ENCODE results near the gene LUC7L3.
"Not testable (repeated sequence)": the region's sequence is repeated elsewhere in the genome, so short reads cannot be mapped to it uniquely, and the experiment has no call there.

Gene LUC7L3

DNA sequence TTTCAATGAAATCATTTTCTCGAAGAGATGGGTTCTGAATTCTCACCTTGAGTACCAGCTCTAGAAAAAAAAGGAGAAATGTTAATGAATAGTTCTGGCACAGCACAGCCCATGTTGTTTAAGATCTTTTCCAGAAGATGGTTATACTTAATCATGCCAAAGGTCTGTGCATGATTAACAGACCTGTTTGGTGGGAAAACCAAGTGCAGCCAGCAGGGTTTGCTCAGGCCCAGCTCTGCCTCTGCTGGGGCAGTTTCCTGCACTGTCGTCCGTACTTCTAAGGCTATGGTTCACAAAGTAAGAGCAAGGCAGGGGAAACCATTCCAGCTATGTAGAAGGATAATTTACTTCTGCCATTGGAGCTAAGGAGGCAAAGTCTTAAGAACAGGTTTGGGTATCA is 22.3 kb upstream of the LUC7L3 start:
- Histone ChIP-seq H3K27me3 (ENCODE audit: low read depth, low read length) (no peaks in the 10 kb centered on the region), H3K27ac (ENCODE audit: low read length) (no peak overlapping the region), H3K4me1 (ENCODE audit: control insufficient read depth in 1 of 2, insufficient read depth in 2 of 2, low read length in 2 of 2) (peaks cover 9 to 24% of the 10 kb centered on the region in 2 donors), H3K9me3 (ENCODE audit: control insufficient read depth in 1 of 2, low read length in 2 of 2) (no peaks in the 10 kb centered on the region), H3K36me3 (ENCODE audit: control insufficient read depth in 1 of 2, insufficient read depth in 2 of 2, low read length in 2 of 2) (peaks cover 39 to 51% of the 10 kb centered on the region in 2 donors), H3K4me3 (ENCODE audit: low read depth in 1 of 2, low read length in 2 of 2) (no peak overlapping the region)

DNA sequence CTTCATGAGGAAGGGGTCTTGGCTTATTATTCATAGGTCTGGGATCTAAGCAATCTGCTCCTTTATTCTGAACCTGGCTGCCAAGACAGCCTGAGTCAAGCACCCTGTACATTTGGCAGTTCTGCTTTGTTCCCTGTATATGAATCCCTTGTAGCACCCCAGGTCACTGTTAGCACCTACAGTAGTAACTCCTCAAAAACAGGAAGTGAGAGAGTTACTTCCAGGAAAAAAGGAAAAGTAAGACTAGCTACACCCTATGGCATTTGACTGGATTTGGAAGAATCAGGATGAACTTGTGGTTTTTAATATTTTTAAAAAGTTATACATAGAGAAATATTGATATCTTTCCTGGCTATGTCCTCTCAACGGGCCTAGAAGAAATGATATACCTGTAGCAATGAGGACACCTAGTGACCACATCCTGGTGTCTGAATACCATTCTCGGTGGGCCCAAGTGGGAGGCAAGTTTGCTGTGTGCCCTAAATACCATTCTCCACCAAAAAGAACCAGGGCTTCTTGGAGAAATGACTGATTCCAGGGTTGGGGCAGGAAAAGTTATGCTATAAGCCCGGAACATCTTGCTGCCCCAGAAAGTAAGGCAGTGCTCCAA is 21.6 kb upstream of the LUC7L3 start:
- Histone ChIP-seq H3K9me3 (ENCODE audit: control insufficient read depth in 1 of 2, low read length in 2 of 2) (no peaks in the 10 kb centered on the region), H3K27me3 (ENCODE audit: low read depth, low read length) (no peaks in the 10 kb centered on the region), H3K27ac (ENCODE audit: low read length) (no peak overlapping the region), H3K4me3 (ENCODE audit: low read depth in 1 of 2, low read length in 2 of 2) (no peak overlapping the region), H3K36me3 (ENCODE audit: control insufficient read depth in 1 of 2, insufficient read depth in 2 of 2, low read length in 2 of 2) (peaks cover 39 to 51% of the 10 kb centered on the region in 2 donors), H3K4me1 (ENCODE audit: control insufficient read depth in 1 of 2, insufficient read depth in 2 of 2, low read length in 2 of 2) (peaks cover 2 to 17% of the 10 kb centered on the region in 2 donors)

DNA sequence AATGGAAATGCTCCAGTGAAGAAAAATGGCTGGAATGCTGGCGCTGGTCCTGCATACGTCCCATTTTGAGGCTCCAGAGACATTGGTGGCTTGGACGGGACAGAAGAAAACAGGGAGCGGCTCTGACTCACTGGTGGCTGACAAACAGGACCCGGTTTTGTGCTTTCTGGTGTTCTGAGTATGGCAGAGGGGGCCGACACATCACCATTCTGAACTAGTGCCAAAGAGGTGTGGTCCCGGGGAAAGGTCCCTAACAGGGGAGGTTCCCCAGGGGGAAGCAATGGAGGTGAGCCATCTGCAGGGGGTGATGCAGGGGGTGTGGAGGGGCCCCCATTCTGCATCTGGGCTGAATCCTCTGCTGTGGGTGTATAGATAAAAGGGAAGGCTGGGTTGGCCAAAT is 20.0 kb upstream of the LUC7L3 start:
- no peak overlapping the region for H3K4me3 ChIP-seq (ENCODE audit: low read depth in 1 of 2, low read length in 2 of 2)
- H3K36me3 ChIP-seq (ENCODE audit: control insufficient read depth in 1 of 2, insufficient read depth in 2 of 2, low read length in 2 of 2), result peaks cover 35 to 51% of the 10 kb centered on the region in 2 donors
- H3K9me3 ChIP-seq (ENCODE audit: control insufficient read depth in 1 of 2, low read length in 2 of 2), result no peaks in the 10 kb centered on the region
- no peak overlapping the region for H3K27ac ChIP-seq (ENCODE audit: low read length)
- peaks cover 3 to 21% of the 10 kb centered on the region in 2 donors for H3K4me1 ChIP-seq (ENCODE audit: control insufficient read depth in 1 of 2, insufficient read depth in 2 of 2, low read length in 2 of 2)
- H3K27me3 ChIP-seq (ENCODE audit: low read depth, low read length), result no peaks in the 10 kb centered on the region

DNA sequence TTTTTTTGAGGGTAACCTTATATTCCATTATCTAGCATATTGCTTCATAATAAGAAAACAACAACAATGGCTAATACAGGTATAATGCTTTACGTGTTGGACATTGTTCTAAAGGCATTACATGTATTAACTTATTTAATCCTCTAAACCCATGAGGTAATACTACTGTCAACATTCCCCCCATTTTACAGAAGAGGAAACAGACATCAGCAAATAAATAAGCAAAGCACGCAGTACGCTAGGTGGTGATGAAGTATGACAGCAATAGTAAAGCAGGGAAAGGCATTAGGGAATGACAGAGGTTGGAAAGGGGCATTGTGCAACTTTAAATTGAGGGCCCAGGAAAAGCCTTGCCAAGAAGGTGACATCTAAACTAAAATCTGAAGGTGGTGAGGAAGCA is 16.2 kb upstream of the LUC7L3 start:
- peaks cover 4 to 24% of the 10 kb centered on the region in 2 donors for H3K4me1 ChIP-seq (ENCODE audit: control insufficient read depth in 1 of 2, insufficient read depth in 2 of 2, low read length in 2 of 2)
- H3K36me3 ChIP-seq (ENCODE audit: control insufficient read depth in 1 of 2, insufficient read depth in 2 of 2, low read length in 2 of 2), result peaks cover 8 to 26% of the 10 kb centered on the region in 2 donors
- no peak overlapping the region for H3K4me3 ChIP-seq (ENCODE audit: low read depth in 1 of 2, low read length in 2 of 2)
- H3K27ac ChIP-seq (ENCODE audit: low read length), result no peak overlapping the region
- H3K9me3 ChIP-seq (ENCODE audit: control insufficient read depth in 1 of 2, low read length in 2 of 2), result no peaks in the 10 kb centered on the region
- no peaks in the 10 kb centered on the region for H3K27me3 ChIP-seq (ENCODE audit: low read depth, low read length)

DNA sequence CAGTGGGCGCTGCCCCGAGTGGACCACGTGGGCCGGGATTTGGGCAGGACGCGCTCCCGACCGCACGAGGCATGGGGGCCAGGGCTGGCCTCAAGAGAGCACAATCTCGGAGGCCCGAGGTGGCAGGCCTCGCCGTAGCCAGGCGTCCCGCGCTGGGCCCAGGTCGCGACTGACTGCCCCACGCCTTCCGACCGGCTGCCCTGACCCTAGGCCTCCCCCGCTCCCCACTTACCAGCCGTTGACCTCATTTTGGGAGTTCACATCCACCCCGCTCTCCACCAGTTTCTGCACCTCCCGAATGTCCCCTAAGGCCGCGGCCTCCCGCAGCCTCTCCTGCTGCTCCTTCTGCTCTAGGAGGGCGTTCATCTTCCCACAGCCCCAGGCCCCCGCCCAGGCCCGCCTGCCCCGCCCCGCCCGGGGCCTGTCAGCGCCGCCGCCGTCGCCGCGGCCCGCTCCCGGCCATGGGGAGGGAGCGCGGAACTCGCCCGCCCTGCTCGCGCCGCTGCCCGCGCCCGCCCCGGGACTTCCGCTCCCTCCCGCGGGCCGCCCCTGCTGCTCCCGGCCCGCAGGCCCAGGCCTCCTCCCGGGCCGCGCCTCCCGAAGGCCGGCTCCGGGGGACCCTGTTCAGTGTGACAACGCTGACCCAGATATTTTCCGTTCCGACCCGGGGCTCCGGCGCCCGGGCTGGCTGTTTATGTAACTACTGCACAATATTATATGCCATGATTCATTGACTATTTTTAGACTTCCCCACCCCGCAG is 11.9 kb upstream of the LUC7L3 start, which contains the start of gene ANKRD40:
ANKRD40 (minus strand) TSS at position 626 of the 761 bp plus-strand sequence; CDS start at position 366, 260 bp downstream.
- Histone ChIP-seq H3K36me3 (ENCODE audit: control insufficient read depth in 1 of 2, insufficient read depth in 2 of 2, low read length in 2 of 2) (peaks cover 0 to 9% of the 10 kb centered on the region in 2 donors), H3K4me3 (ENCODE audit: low read depth in 1 of 2, low read length in 2 of 2) (peak within 1 kb of the TSS; percentile 74 to 88), H3K4me1 (ENCODE audit: control insufficient read depth in 1 of 2, insufficient read depth in 2 of 2, low read length in 2 of 2) (peaks cover 13 to 36% of the 10 kb centered on the region in 2 donors), H3K27me3 (ENCODE audit: low read depth, low read length) (no peaks in the 10 kb centered on the region), H3K27ac (ENCODE audit: low read length) (peak within 1 kb of the TSS; percentile 100), H3K9me3 (ENCODE audit: control insufficient read depth in 1 of 2, low read length in 2 of 2) (no peaks in the 10 kb centered on the region)

DNA sequence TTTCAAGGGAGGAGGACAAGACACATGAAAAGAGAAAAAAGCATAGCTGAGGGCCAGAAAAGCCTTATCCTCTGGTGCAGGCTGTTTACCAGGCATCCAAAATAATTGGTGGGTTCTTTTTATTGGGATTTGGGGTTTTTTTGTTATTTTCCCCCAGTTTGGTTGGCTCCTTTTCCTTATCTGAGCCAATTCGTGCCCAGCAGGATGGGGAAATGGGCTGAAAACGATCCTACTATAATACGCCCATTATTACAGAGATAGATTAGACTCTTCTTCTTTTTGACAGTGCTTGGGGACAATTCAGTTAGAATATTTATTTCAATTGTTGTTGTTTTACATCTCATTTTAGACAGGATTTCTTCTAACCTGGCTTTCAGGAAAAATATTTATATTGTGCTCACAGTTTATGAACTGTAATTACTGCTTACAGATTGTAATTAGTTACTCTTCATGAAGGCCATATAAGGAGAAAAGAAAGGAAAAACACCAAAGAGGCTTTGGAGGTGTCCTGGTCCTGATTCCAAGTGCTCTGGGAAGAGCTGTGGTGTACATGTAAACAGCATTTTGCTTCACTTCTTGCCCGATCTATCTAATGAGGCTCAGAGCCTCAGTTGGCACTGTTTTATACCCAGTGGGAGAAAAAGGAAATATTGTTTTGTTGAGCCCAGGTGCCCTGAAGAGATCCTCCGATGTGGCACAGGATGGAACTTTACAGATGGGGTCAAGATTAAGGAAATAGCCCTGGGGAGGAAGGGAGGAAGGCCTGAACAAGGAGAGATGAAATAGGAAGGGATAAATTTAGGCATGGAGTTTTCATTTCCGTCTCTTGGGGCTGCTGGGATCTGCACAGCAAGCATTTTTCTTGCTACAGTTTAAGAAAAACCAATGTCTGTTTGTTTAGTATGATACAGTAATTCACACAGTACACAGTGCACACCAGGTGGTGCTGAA is 11.1 kb upstream of the LUC7L3 start:
- Histone ChIP-seq H3K4me3 (ENCODE audit: low read depth in 1 of 2, low read length in 2 of 2) (peak overlapping the region; percentile 74 to 88), H3K4me1 (ENCODE audit: control insufficient read depth in 1 of 2, insufficient read depth in 2 of 2, low read length in 2 of 2) (peaks cover 13 to 34% of the 10 kb centered on the region in 2 donors), H3K36me3 (ENCODE audit: control insufficient read depth in 1 of 2, insufficient read depth in 2 of 2, low read length in 2 of 2) (peaks cover 0 to 9% of the 10 kb centered on the region in 2 donors), H3K9me3 (ENCODE audit: control insufficient read depth in 1 of 2, low read length in 2 of 2) (no peaks in the 10 kb centered on the region), H3K27me3 (ENCODE audit: low read depth, low read length) (no peaks in the 10 kb centered on the region), H3K27ac (ENCODE audit: low read length) (peak overlapping the region; percentile 100)

DNA sequence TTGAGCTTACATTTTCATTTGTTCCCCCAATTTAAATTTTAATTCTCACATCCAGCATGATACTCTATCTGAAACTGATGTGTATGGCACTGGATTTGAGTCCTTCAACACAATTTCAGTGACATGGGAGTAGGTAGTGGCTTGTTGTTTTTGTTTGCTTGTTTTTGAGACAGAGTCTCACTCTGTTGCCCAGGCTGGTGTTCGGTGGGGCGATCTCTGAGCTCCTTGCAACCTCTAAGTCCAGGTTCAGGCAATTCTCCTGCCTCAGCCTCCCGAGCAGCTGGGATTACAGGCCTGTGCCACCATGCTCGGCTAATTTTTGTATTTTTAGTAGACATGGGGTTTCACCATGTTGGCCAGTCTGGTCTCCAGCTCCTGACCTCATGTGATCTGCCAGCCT is 10.3 kb upstream of the LUC7L3 start:
- H3K9me3 ChIP-seq (ENCODE audit: control insufficient read depth in 1 of 2, low read length in 2 of 2); H3K36me3 ChIP-seq (ENCODE audit: control insufficient read depth in 1 of 2, insufficient read depth in 2 of 2, low read length in 2 of 2); H3K27me3 ChIP-seq (ENCODE audit: low read depth, low read length): not testable (repeated sequence)
- Histone ChIP-seq H3K4me3 (ENCODE audit: low read depth in 1 of 2, low read length in 2 of 2) (peak overlapping the region in 1 of 2 donors; percentile 88), H3K4me1 (ENCODE audit: control insufficient read depth in 1 of 2, insufficient read depth in 2 of 2, low read length in 2 of 2) (peaks cover 10 to 26% of the 10 kb centered on the region in 2 donors), H3K27ac (ENCODE audit: low read length) (peak overlapping the region; percentile 100)

DNA sequence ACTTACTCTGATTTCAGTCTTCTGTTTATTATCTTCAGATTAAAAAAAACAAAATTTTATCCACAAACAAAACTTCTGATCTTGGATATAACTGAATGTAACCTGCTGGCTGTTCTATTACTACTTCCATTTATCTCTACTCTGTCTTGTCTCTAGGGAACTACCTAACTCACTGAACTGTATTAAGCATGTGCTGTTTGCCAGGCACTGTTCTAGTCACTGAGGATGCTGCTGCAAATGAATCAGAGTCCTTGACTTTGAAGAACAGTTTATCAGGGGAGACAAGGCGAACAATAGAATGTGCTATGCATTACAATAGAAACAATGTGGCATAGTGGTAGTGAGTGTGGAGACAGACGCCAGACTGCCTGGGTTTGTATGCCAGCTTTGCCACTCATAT is 9.4 kb upstream of the LUC7L3 start:
- Histone ChIP-seq H3K4me3 (ENCODE audit: low read depth in 1 of 2, low read length in 2 of 2) (no peak overlapping the region), H3K4me1 (ENCODE audit: control insufficient read depth in 1 of 2, insufficient read depth in 2 of 2, low read length in 2 of 2) (peaks cover 10 to 20% of the 10 kb centered on the region in 2 donors), H3K27me3 (ENCODE audit: low read depth, low read length) (no peaks in the 10 kb centered on the region), H3K27ac (ENCODE audit: low read length) (no peak overlapping the region), H3K9me3 (ENCODE audit: control insufficient read depth in 1 of 2, low read length in 2 of 2) (no peaks in the 10 kb centered on the region), H3K36me3 (ENCODE audit: control insufficient read depth in 1 of 2, insufficient read depth in 2 of 2, low read length in 2 of 2) (peaks cover 0 to 9% of the 10 kb centered on the region in 2 donors)

DNA sequence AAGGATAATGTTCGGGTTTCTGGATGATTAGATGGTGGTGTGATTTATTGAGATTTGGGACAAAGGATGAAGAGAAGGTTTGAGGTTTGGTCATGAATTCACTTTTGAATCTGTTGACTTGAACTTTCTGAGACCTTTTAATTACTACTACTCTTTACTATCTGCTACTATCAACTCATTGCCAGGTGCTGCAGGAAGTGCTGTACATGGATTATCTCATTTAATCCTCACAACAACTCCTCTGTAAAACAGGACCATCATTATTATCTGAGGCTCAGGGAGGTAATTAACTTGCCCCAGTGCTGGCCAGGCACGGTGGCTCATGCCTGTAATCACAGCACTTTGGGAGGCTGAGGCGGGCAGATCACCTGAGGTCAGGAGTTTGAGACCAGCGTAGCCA is 8.8 kb upstream of the LUC7L3 start:
- Histone ChIP-seq H3K4me3 (ENCODE audit: low read depth in 1 of 2, low read length in 2 of 2) (no peak overlapping the region), H3K9me3 (ENCODE audit: control insufficient read depth in 1 of 2, low read length in 2 of 2) (no peaks in the 10 kb centered on the region), H3K4me1 (ENCODE audit: control insufficient read depth in 1 of 2, insufficient read depth in 2 of 2, low read length in 2 of 2) (peaks cover 10 to 20% of the 10 kb centered on the region in 2 donors), H3K27ac (ENCODE audit: low read length) (no peak overlapping the region), H3K36me3 (ENCODE audit: control insufficient read depth in 1 of 2, insufficient read depth in 2 of 2, low read length in 2 of 2) (peaks cover 0 to 9% of the 10 kb centered on the region in 2 donors), H3K27me3 (ENCODE audit: low read depth, low read length) (no peaks in the 10 kb centered on the region)

DNA sequence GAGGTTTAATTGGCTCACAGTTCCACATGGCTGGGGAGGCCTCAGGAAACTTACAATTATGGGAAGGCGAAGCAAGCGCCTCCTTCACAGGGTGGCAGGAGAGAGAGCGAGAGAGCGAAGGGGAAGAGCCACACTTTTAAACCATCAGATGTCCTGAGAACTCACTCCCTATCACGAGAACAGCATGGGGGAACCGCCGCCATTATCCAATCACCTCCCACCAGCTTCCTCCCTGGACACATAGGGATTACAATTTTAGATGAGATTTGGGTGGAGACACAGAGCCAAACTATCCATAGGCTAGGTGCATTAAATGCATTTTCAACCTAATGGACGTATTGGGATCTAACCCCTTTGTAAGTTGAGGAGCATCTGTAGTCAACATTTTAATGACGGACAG is 6.8 kb upstream of the LUC7L3 start:
- H3K36me3 ChIP-seq (ENCODE audit: control insufficient read depth in 1 of 2, insufficient read depth in 2 of 2, low read length in 2 of 2), result peaks cover 0 to 4% of the 10 kb centered on the region in 2 donors
- no peaks in the 10 kb centered on the region for H3K27me3 ChIP-seq (ENCODE audit: low read depth, low read length)
- no peaks in the 10 kb centered on the region for H3K9me3 ChIP-seq (ENCODE audit: control insufficient read depth in 1 of 2, low read length in 2 of 2)
- H3K4me1 ChIP-seq (ENCODE audit: control insufficient read depth in 1 of 2, insufficient read depth in 2 of 2, low read length in 2 of 2), result peaks cover 10 to 11% of the 10 kb centered on the region in 2 donors
- H3K4me3 ChIP-seq (ENCODE audit: low read depth in 1 of 2, low read length in 2 of 2), result no peak overlapping the region
- H3K27ac ChIP-seq (ENCODE audit: low read length), result no peak overlapping the region

DNA sequence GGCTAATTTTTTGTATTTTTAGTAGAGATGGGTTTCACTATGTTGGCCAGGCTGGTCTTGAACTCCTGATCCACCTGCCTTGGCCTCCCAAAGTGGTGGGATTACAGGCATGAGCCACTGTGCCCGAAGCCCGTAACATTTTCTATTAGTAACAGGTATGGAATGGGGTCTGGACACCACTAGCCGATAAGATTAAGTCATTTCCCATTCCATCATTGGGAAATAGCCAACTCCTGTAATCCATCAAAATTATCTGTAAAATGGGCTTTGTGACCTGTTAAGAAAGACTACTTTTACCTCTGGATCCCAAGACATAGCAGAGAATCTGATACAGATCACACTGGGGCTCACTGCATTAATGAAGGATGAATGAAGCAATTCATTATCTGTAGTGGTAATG is 3.9 kb upstream of the LUC7L3 start:
- Histone ChIP-seq H3K36me3 (ENCODE audit: control insufficient read depth in 1 of 2, insufficient read depth in 2 of 2, low read length in 2 of 2) (no peaks in the 10 kb centered on the region), H3K27ac (ENCODE audit: low read length) (no peak overlapping the region), H3K9me3 (ENCODE audit: control insufficient read depth in 1 of 2, low read length in 2 of 2) (no peaks in the 10 kb centered on the region), H3K4me1 (ENCODE audit: control insufficient read depth in 1 of 2, insufficient read depth in 2 of 2, low read length in 2 of 2) (peaks cover 0 to under 1% of the 10 kb centered on the region in 2 donors), H3K27me3 (ENCODE audit: low read depth, low read length) (no peaks in the 10 kb centered on the region), H3K4me3 (ENCODE audit: low read depth in 1 of 2, low read length in 2 of 2) (no peak overlapping the region)
